DOHH2 (cell line): ENCODE measurements around the gene NTNG1.
"Not testable (repeated sequence)": the region's sequence is repeated elsewhere in the genome, so short reads cannot be mapped to it uniquely, and the experiment has no call there.

Source experiments
- H3F3A ChIP-seq: fragments of 200-600 bp; sonication (generic), shearing (Covaris generic); 2 replicates; pipeline ENCODE4 v1.6.0; 2016; ENCODE audit warnings: antibody characterized with exemption, mild to moderate bottlenecking; ENCODE audit not compliant: control insufficient read depth, insufficient read depth
- H3K27ac ChIP-seq: fragments of 200-600 bp; sonication (generic); 2 replicates; pipeline ENCODE4 v1.5.1; 2014; ENCODE audit warnings: low read depth, mild to moderate bottlenecking, low read length, moderate library complexity
- H3K27me3 ChIP-seq: fragments of 200-600 bp; sonication (generic); 2 replicates; pipeline ENCODE4 v1.6.1; 2014; ENCODE audit warnings: mild to moderate bottlenecking, low read length, mixed read lengths; ENCODE audit not compliant: control insufficient read depth
- H3K36me3 ChIP-seq: fragments of 200-600 bp; sonication (generic); 2 replicates; pipeline ENCODE4 v1.6.1; 2014; ENCODE audit warnings: mild to moderate bottlenecking, low read length, moderate library complexity, mixed read lengths; ENCODE audit not compliant: control insufficient read depth
- H3K4me1 ChIP-seq: fragments of 200-600 bp; sonication (generic); 2 replicates; pipeline ENCODE4 v1.6.1; 2014; ENCODE audit warnings: mild to moderate bottlenecking, low read length, mixed read lengths; ENCODE audit not compliant: control insufficient read depth
- H3K4me2 ChIP-seq: fragments of 200-600 bp; sonication (generic); 2 replicates; pipeline ENCODE4 v1.6.0; 2014; ENCODE audit warnings: mild to moderate bottlenecking, low read length, moderate library complexity
- H3K4me3 ChIP-seq: fragments of 200-600 bp; sonication (generic); 2 replicates; pipeline ENCODE4 v1.5.1; 2014; ENCODE audit warnings: mild to moderate bottlenecking, low read length, mixed read lengths
- H3K79me2 ChIP-seq: fragments of 200-600 bp; sonication (generic); 2 replicates; pipeline ENCODE4 v1.6.1; 2014; ENCODE audit warnings: mild to moderate bottlenecking, low read length, mixed read lengths; ENCODE audit not compliant: control insufficient read depth
- H3K9me2 ChIP-seq: fragments of 200-600 bp; sonication (generic); replicated peaks from 2 replicates; pipeline ENCODE4 v1.6.1; 2014; ENCODE audit warnings: mild to moderate bottlenecking, low read length, mixed read lengths; ENCODE audit not compliant: control insufficient read depth
- H3K9me3 ChIP-seq: fragments of 200-600 bp; sonication (generic); 2 replicates; pipeline ENCODE4 v1.6.1; 2014; ENCODE audit warnings: antibody characterized with exemption, low read length, mixed read lengths; ENCODE audit not compliant: control insufficient read depth, insufficient read depth
- H4K20me1 ChIP-seq: fragments of 200-600 bp; sonication (generic); 2 replicates; pipeline ENCODE4 v1.6.0; 2014; ENCODE audit warnings: low read depth, mild to moderate bottlenecking, antibody characterized with exemption, low read length, moderate library complexity; ENCODE audit not compliant: control insufficient read depth, insufficient read depth
- CTCF ChIP-seq: fragments of 200-600 bp; sonication (generic); IDR thresholded peaks from one replicate; pipeline ENCODE4 v1.5.1; 2014; ENCODE audit warnings: antibody characterized with exemption, mild to moderate bottlenecking, low read depth, low read length; ENCODE audit not compliant: poor library complexity, severe bottlenecking
- EZH2phosphoT487 ChIP-seq: fragments of 200-600 bp; sonication (generic); IDR thresholded peaks from 2 replicates; pipeline ENCODE4 v1.6.1; 2017; ENCODE audit warnings: borderline replicate concordance, mild to moderate bottlenecking, antibody characterized with exemption, low read length, moderate library complexity, mixed read lengths

Gene NTNG1

GRCh38 chr1:107158496-107158895 is 17.7 kb downstream of the NTNG1 start:
- H3K9me2 ChIP-seq, result no peaks in the 10 kb centered on the region
- peaks cover 30% of the 10 kb centered on the region for H3K79me2 ChIP-seq
- H3K4me2 ChIP-seq, result no peak overlapping the region
- no peaks in the 10 kb centered on the region for H4K20me1 ChIP-seq
- H3K36me3 ChIP-seq, result no peaks in the 10 kb centered on the region
- no peaks in the 10 kb centered on the region for H3K9me3 ChIP-seq
- no peak overlapping the region for H3K27ac ChIP-seq
- no peak overlapping the region for H3K4me3 ChIP-seq
- H3K4me1 ChIP-seq, result 0 out of 2 replicates have a peak, but pooled peaks cover 2% of the 10 kb centered on the region
- TF ChIP-seq CTCF, result no peak
- no peak for TF ChIP-seq EZH2phosphoT487
- no peaks in the 10 kb centered on the region for H3F3A ChIP-seq
- H3K27me3 ChIP-seq, result no peaks in the 10 kb centered on the region

GRCh38 chr1:107158991-107159390 is 18.2 kb downstream of the NTNG1 start:
- no peaks in the 10 kb centered on the region for H3K27me3 ChIP-seq
- no peaks in the 10 kb centered on the region for H3F3A ChIP-seq
- no peak overlapping the region for H3K4me3 ChIP-seq
- 0 out of 2 replicates have a peak, but pooled peaks cover 2% of the 10 kb centered on the region for H3K9me3 ChIP-seq
- H4K20me1 ChIP-seq, result no peaks in the 10 kb centered on the region
- H3K36me3 ChIP-seq, result no peaks in the 10 kb centered on the region
- H3K79me2 ChIP-seq, result peaks cover 27% of the 10 kb centered on the region
- 0 out of 2 replicates have a peak, but pooled peaks cover 2% of the 10 kb centered on the region for H3K4me1 ChIP-seq
- no peak overlapping the region for H3K4me2 ChIP-seq
- TF ChIP-seq EZH2phosphoT487 (no peak), CTCF (no peak)
- no peaks in the 10 kb centered on the region for H3K9me2 ChIP-seq
- no peak overlapping the region for H3K27ac ChIP-seq

GRCh38 chr1:107162745-107163144 is 21.9 kb downstream of the NTNG1 start:
- Histone ChIP-seq H3K36me3 (no peaks in the 10 kb centered on the region), H3K27me3 (no peaks in the 10 kb centered on the region), H3K4me2 (no peak overlapping the region), H3K79me2 (peaks cover 19% of the 10 kb centered on the region), H3K9me2 (no peaks in the 10 kb centered on the region), H3K4me3 (no peak overlapping the region), H3K9me3 (0 out of 2 replicates have a peak, but pooled peaks cover 13% of the 10 kb centered on the region), H4K20me1 (no peaks in the 10 kb centered on the region), H3K27ac (no peak overlapping the region), H3F3A (no peaks in the 10 kb centered on the region), H3K4me1 (peaks cover 5% of the 10 kb centered on the region)
- TF ChIP-seq EZH2phosphoT487, result no peak
- TF ChIP-seq CTCF, result no peak

- H3K9me3 ChIP-seq, result 0 out of 2 replicates have a peak, but pooled peaks cover 13% of the 10 kb centered on the region
- not testable (repeated sequence) for H3K27me3 ChIP-seq, H3K4me3 ChIP-seq, H3F3A ChIP-seq, H3K79me2 ChIP-seq, H3K4me2 ChIP-seq, H4K20me1 ChIP-seq, H3K4me1 ChIP-seq, H3K9me2 ChIP-seq, H3K27ac ChIP-seq, H3K36me3 ChIP-seq
These were observed 24.1 kb downstream of the NTNG1 start for GRCh38 chr1:107164901-107165300.
